Psoas muscle (tissue), 8 donors: Measurements from ENCODE around the gene SLC25A46. TPM values are rescaled to one million over a fixed set of nuclear protein-coding genes. Genes with fewer than 3 reads are reported as not detected.
A peak's percentile ranks its signal among the peaks of the same experiment; 100 is the strongest.

Experiments
- ATAC-seq, 4 donors: fragments of 200-7000 bp; cut with Tn5 transposase; one replicate each; pipeline ENCODE4 v1.9.1; 2020; ENCODE audit warnings: moderate library complexity in 3 of 4, mild to moderate bottlenecking in 2 of 4
- DNase-seq, 2 donors: peaks; one replicate each; pipeline ENCODE4 v3.0.0-alpha.2; 2020
- H3K27ac ChIP-seq: fragments of 200-600 bp; one replicate; pipeline ENCODE4 v1.8.0; 2022
- H3K27me3 ChIP-seq, 3 donors: fragments of 200-600 bp in 1 of 3; one replicate each; pipeline versions ENCODE4 v1.6.1 to v1.8.0; 2013 to 2022; ENCODE audit warnings: low read length in 2 of 3, mild to moderate bottlenecking in 2 of 3, moderate library complexity in 1 of 3; ENCODE audit not compliant: insufficient read depth in 3 of 3
- H3K36me3 ChIP-seq, 2 donors: fragments of 200-600 bp in 1 of 2; one replicate each; pipeline versions ENCODE4 v1.6.1 to v1.8.0; 2013 to 2022; ENCODE audit warnings: low read depth in 1 of 2, mild to moderate bottlenecking in 1 of 2, moderate library complexity in 1 of 2; ENCODE audit not compliant: insufficient read depth in 1 of 2
- H3K4me1 ChIP-seq: fragments of 200-600 bp; one replicate; pipeline ENCODE4 v1.8.0; 2022
- H3K4me3 ChIP-seq: fragments of 200-600 bp; one replicate; pipeline ENCODE4 v1.8.0; 2022; ENCODE audit warnings: mild to moderate bottlenecking
- H3K9me3 ChIP-seq: fragments of 200-600 bp; one replicate; pipeline ENCODE4 v1.8.0; 2022
- WGBS, 3 donors: extraction: QIAGEN DNeasy Blood & Tissue Kit; methylation state at CpG; one replicate each; pipeline versions ENCODE4 v1.1.6 to v1.1.7; 2013; 5-methylcytosine and 5-hydroxymethylcytosine counted together
- intact Hi-C, 2 donors: fragments of 100-400 bp; cut with DNase I; formaldehyde crosslinking; loops; one replicate each; pipeline versions ENCODE4 v1.11.0 to v1.14.2; 2022
- polyA plus RNA-seq, 3 donors: library from polyadenylated mRNA; stranded (reverse); fragments of 200-250 nt; gene quantifications; one replicate each; pipeline ENCODE4 v1.2.3, GENCODE V29; 2013
- total RNA-seq, 4 donors: library from RNA; stranded (reverse); fragmentation: NEBNext Ultra II Directional in 2 of 4; extraction: Animal tissue kit (Norgen Biotek cat#: 25700) in 2 of 4; gene quantifications; one replicate each; pipeline versions ENCODE4 v1.2.1 to v1.2.4, GENCODE V29; 2021 to 2023
- TF ChIP-seq, protein P1 (sequence below): fragments of 200-600 bp; IDR thresholded peaks from one replicate; pipeline ENCODE4 v1.8.0; 2022; ENCODE audit warnings: antibody characterized with exemption
- donor health status: healthy with polysubstance abuse.
- donor health status: DM: no; HTN: no; CAD: no; lungs with moderate emphysema.
- donor health status: Bipolar disorder and iron deficiency.
- donor health status: healthy.
- donor health status: DM: yes; HTN: yes; CAD: no.
- donor health status: DM: no; HTN: no; CAD: no.
- donor health status: DM: no; HTN: no; CAD: no.
- donor health status: DM: yes; HTN: yes; CAD: no.

SLC25A46 gene
- total and polyA plus RNA-seq, 7 donors: 26.6 to 91.9 (median 60.6) TPM

DNA sequence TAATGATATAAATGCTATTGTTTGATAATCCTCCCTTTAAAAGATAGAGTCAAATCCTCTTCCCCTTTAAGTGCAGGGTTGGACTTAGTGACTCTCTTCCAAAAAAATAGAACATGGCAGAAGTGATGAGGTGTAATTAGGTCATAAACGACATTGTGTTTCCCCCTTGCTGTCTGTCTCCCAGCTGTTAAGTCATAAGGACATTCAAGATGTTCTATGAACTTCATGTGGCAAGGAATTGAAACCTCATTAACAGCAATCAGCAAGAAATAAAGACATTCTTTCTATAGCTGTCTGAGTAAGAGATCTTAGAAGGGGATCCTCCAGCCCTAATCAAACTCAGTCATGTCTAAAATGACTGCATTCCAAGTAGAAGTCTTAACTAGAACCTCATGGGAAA is 3.3 kb upstream of the SLC25A46 start:
- intact Hi-C loops: loop anchor here in 1 of 2 donors (10.0 kb wide), 1 partner anchor 1409 kb away; no protein-coding TSS in a partner anchor
- WGBS, 3 donors: 10 to 19% (median 17%) methylated on average over 1 of the region's 1 CpG
- TF ChIP-seq, protein P1, sequence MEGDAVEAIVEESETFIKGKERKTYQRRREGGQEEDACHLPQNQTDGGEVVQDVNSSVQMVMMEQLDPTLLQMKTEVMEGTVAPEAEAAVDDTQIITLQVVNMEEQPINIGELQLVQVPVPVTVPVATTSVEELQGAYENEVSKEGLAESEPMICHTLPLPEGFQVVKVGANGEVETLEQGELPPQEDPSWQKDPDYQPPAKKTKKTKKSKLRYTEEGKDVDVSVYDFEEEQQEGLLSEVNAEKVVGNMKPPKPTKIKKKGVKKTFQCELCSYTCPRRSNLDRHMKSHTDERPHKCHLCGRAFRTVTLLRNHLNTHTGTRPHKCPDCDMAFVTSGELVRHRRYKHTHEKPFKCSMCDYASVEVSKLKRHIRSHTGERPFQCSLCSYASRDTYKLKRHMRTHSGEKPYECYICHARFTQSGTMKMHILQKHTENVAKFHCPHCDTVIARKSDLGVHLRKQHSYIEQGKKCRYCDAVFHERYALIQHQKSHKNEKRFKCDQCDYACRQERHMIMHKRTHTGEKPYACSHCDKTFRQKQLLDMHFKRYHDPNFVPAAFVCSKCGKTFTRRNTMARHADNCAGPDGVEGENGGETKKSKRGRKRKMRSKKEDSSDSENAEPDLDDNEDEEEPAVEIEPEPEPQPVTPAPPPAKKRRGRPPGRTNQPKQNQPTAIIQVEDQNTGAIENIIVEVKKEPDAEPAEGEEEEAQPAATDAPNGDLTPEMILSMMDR: no peak

GRCh38 chr5:110736753-110737152 is 2.1 kb upstream of the SLC25A46 start:
- Histone ChIP-seq H3K36me3 (no peaks in the 10 kb centered on the region), H3K27ac (no peak overlapping the region), H3K9me3 (no peaks in the 10 kb centered on the region), H3K27me3 (no peaks in the 10 kb centered on the region), H3K4me3 (no peak overlapping the region), H3K4me1 (peaks cover 9% of the 10 kb centered on the region)
- no peak for DNase-seq
- intact Hi-C loops: loop anchor here in 1 of 2 donors (10.0 kb wide), 1 partner anchor 1408 kb away; no protein-coding TSS in a partner anchor
- ATAC-seq: no peak
- WGBS, 3 donors: 55 to 72% (median 69%) methylated on average over 3 of the region's 3 CpGs
- TF ChIP-seq, protein P1: no peak

More for the DNA sequence above, 3.3 kb upstream of the SLC25A46 start:
- Histone ChIP-seq H3K9me3 (no peaks in the 10 kb centered on the region), H3K27ac (no peak overlapping the region), H3K4me1 (peaks cover 9% of the 10 kb centered on the region), H3K4me3 (no peak overlapping the region), H3K27me3 (no peaks in the 10 kb centered on the region), H3K36me3 (no peaks in the 10 kb centered on the region)
- DNase-seq: no peak
- no peak for ATAC-seq

DNA sequence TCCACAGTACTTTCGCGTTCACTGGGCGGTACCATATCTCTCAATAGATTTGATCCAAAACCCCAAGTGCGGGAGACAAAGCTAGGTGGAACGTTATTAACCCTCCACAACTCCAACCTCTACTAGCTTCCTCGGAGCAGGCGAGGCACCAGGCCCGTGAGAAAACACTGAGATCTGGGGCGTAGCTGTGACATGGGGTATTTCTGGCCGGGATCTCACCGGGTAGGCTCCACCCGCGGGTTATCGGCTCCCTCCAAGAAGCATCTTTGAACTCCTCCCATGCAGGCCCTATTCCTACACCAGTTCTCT is 350 bp upstream of the SLC25A46 start:
- H3K27ac ChIP-seq: peak overlapping the region; percentile 91

GRCh38 chr5:110751902-110752762 is 13.3 kb downstream of the SLC25A46 start:
- no peak overlapping the region for H3K4me3 ChIP-seq
- intact Hi-C loops: loop anchor here in 1 of 2 donors (10.0 kb wide), 1 partner anchor 343 kb away; the partner anchor contains the start of gene WDR36
- no peaks in the 10 kb centered on the region for H3K9me3 ChIP-seq
- no peaks in the 10 kb centered on the region for H3K4me1 ChIP-seq
- DNase-seq: no peak
- no peak for ATAC-seq
- no peaks in the 10 kb centered on the region for H3K27me3 ChIP-seq
- peaks cover 3 to 89% of the 10 kb centered on the region in 2 donors for H3K36me3 ChIP-seq
- TF ChIP-seq, protein P1: no peak
- H3K27ac ChIP-seq: no peak overlapping the region
- 84 to 85% (median 84%) methylated on average over 8 of the region's 8 CpGs for WGBS, 3 donors

More for the DNA sequence above, 350 bp upstream of the SLC25A46 start:
- WGBS, 3 donors: 0 to 1% (median 0%) methylated on average over 14 of the region's 14 CpGs
- ATAC-seq (peak; percentile 67 to 80 (median 70)), DNase-seq (no peak)
- H3K27me3 ChIP-seq: no peaks in the 10 kb centered on the region
- H3K4me1 ChIP-seq: peaks cover 9% of the 10 kb centered on the region
- intact Hi-C loops: loop anchor here in 1 of 2 donors (10.0 kb wide), 1 partner anchor 1406 kb away; no protein-coding TSS in a partner anchor
- peaks cover 0 to 9% of the 10 kb centered on the region in 2 donors for H3K36me3 ChIP-seq
- TF ChIP-seq, protein P1: no peak
- H3K4me3 ChIP-seq: peak overlapping the region; percentile 91
- no peaks in the 10 kb centered on the region for H3K9me3 ChIP-seq
